HL-60 (cell line): ENCODE measurements around the gene RAF1.

Experiments
- DNase-seq, 2 experiments: peaks; one replicate each; pipeline ENCODE4 v3.0.0-alpha.2; 2010 to 2020; ENCODE audit warnings: low read depth in 1 of 2, low spot score in 1 of 2
- H3K27ac ChIP-seq: fragments of 250-450 bp; sonication (Bioruptor Pico); replicated peaks from 2 replicates; pipeline ENCODE4 v1.5.1; 2020; ENCODE audit warnings: mild to moderate bottlenecking, moderate library complexity
- H3K27me3 ChIP-seq: fragments of 250-450 bp; sonication (Bioruptor Pico); 2 replicates; pipeline ENCODE4 v1.5.1; 2021; ENCODE audit warnings: mild to moderate bottlenecking, moderate library complexity; ENCODE audit not compliant: insufficient read depth, poor library complexity, severe bottlenecking
- H3K4me3 ChIP-seq: replicated peaks from 2 replicates; pipeline ENCODE4 v1.5.1; 2011; ENCODE audit warnings: mild to moderate bottlenecking, control low read depth, low read length; ENCODE audit not compliant: insufficient read depth
- GABPA ChIP-seq: IDR thresholded peaks from 2 replicates; pipeline ENCODE4 v1.6.1; 2012; ENCODE audit warnings: low read depth
- POLR2AphosphoS5 ChIP-seq: IDR thresholded peaks from 2 replicates; pipeline ENCODE4 v1.6.1; 2012; ENCODE audit warnings: low read depth
- SPI1 ChIP-seq: IDR thresholded peaks from 2 replicates; pipeline ENCODE4 v1.6.1; 2012; ENCODE audit warnings: low read depth, mild to moderate bottlenecking, borderline replicate concordance
- TF ChIP-seq, protein P1 (sequence below): IDR thresholded peaks from one replicate; pipeline ENCODE4 v1.5.1; 2011; ENCODE audit warnings: low read length, control low read depth, inconsistent platforms; ENCODE audit not compliant: insufficient read depth
- TF ChIP-seq, protein P2 (sequence below): IDR thresholded peaks from 2 replicates; pipeline ENCODE4 v1.6.1; 2012; ENCODE audit warnings: low read depth; ENCODE audit not compliant: insufficient replicate concordance

RAF1 gene

GRCh38 chr3:12708584-12709192, 44.8 kb upstream of the RAF1 start:
- DNase-seq = no peak
- no peak overlapping the region for H3K27ac ChIP-seq
- TF ChIP-seq POLR2AphosphoS5 = no peak
- TF ChIP-seq GABPA = no peak
- TF ChIP-seq SPI1 = no peak
- TF ChIP-seq, protein P1, sequence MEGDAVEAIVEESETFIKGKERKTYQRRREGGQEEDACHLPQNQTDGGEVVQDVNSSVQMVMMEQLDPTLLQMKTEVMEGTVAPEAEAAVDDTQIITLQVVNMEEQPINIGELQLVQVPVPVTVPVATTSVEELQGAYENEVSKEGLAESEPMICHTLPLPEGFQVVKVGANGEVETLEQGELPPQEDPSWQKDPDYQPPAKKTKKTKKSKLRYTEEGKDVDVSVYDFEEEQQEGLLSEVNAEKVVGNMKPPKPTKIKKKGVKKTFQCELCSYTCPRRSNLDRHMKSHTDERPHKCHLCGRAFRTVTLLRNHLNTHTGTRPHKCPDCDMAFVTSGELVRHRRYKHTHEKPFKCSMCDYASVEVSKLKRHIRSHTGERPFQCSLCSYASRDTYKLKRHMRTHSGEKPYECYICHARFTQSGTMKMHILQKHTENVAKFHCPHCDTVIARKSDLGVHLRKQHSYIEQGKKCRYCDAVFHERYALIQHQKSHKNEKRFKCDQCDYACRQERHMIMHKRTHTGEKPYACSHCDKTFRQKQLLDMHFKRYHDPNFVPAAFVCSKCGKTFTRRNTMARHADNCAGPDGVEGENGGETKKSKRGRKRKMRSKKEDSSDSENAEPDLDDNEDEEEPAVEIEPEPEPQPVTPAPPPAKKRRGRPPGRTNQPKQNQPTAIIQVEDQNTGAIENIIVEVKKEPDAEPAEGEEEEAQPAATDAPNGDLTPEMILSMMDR = no peak
- TF ChIP-seq, protein P2, sequence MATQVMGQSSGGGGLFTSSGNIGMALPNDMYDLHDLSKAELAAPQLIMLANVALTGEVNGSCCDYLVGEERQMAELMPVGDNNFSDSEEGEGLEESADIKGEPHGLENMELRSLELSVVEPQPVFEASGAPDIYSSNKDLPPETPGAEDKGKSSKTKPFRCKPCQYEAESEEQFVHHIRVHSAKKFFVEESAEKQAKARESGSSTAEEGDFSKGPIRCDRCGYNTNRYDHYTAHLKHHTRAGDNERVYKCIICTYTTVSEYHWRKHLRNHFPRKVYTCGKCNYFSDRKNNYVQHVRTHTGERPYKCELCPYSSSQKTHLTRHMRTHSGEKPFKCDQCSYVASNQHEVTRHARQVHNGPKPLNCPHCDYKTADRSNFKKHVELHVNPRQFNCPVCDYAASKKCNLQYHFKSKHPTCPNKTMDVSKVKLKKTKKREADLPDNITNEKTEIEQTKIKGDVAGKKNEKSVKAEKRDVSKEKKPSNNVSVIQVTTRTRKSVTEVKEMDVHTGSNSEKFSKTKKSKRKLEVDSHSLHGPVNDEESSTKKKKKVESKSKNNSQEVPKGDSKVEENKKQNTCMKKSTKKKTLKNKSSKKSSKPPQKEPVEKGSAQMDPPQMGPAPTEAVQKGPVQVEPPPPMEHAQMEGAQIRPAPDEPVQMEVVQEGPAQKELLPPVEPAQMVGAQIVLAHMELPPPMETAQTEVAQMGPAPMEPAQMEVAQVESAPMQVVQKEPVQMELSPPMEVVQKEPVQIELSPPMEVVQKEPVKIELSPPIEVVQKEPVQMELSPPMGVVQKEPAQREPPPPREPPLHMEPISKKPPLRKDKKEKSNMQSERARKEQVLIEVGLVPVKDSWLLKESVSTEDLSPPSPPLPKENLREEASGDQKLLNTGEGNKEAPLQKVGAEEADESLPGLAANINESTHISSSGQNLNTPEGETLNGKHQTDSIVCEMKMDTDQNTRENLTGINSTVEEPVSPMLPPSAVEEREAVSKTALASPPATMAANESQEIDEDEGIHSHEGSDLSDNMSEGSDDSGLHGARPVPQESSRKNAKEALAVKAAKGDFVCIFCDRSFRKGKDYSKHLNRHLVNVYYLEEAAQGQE = no peak
- H3K4me3 ChIP-seq = no peak overlapping the region
- H3K27me3 ChIP-seq = no peaks in the 10 kb centered on the region

DNA sequence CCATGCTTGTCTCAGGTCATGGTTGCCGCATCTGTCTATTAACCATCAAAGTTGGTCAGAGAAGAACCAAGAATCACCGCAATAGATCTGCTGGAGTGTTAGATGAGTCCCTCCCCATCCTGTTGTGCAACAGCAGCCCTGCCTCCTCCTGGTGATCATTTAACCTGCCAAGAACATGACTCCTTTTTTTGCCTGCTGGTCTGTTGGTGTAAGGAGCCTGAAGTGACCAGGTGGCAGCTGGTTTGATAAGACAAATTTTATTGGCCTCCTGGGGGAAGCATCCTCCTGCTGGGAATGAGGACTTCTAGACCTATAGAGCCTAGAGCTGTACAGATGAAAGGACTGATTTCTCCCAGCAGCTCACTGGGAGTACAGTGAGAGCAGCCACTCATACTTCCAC, 43.5 kb upstream of the RAF1 start:
- no peak overlapping the region for H3K4me3 ChIP-seq
- peak; percentile 50 to 63 for DNase-seq
- TF ChIP-seq GABPA (no peak), POLR2AphosphoS5 (no peak), SPI1 (no peak)
- TF ChIP-seq, protein P1 = no peak
- TF ChIP-seq, protein P2 = no peak
- H3K27me3 ChIP-seq = no peaks in the 10 kb centered on the region
- H3K27ac ChIP-seq = no peak overlapping the region

GRCh38 chr3:12706504-12707253, 42.8 kb upstream of the RAF1 start:
- Histone ChIP-seq H3K27ac (no peak overlapping the region), H3K27me3 (no peaks in the 10 kb centered on the region), H3K4me3 (no peak overlapping the region)
- TF ChIP-seq, protein P1 = peak; percentile 96
- no peak for TF ChIP-seq GABPA
- DNase-seq = peak; percentile 29 to 84
